D721Med (cell line): ENCODE measurements around the gene CCDC120.

Experiments
- DNase-seq: peaks from one replicate; pipeline ENCODE4 v3.0.0; 2011; ENCODE audit warnings: low spot score; ENCODE audit not compliant: insufficient read length
- FAIRE-seq: peaks from 2 replicates; lab custom pipeline; 2011; peaks lifted over from hg19 to GRCh38; lab: Jason Lieb, UNC
- CTCF ChIP-seq: IDR thresholded peaks from 2 replicates; pipeline ENCODE4 v1.5.1; 2012; ENCODE audit warnings: mild to moderate bottlenecking, control low read depth; ENCODE audit not compliant: insufficient read depth; ENCODE audit errors: missing control alignments

Gene CCDC120

GRCh38 chrX:49063715-49064114 is 4.9 kb downstream of the CCDC120 start:
- FAIRE-seq, result no peak
- no peak for TF ChIP-seq CTCF
- no peak for DNase-seq

DNA sequence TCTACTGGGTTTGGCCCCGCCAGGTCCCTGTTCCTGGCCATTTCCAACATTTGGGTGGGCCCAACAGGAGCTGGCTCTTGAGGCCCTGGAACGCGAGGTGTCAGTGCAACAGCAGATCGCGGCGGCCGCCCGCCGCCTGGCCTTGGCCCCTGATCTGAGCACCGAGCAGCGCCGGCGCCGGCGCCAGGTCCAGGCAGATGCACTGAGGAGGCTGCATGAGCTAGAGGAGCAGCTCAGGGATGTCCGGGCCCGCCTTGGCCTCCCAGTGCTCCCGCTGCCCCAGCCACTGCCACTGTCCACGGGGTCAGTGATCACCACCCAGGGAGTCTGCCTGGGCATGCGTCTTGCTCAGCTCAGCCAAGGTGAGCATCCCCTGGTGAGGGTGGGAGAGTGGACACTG is 5.5 kb downstream of the CCDC120 start:
- DNase-seq, result no peak
- FAIRE-seq, result no peak
- TF ChIP-seq CTCF, result no peak

- no peak for TF ChIP-seq CTCF
- no peak for FAIRE-seq
- no peak for DNase-seq
Measured at GRCh38 chrX:49064735-49065134, 5.9 kb downstream of the CCDC120 start.

DNA sequence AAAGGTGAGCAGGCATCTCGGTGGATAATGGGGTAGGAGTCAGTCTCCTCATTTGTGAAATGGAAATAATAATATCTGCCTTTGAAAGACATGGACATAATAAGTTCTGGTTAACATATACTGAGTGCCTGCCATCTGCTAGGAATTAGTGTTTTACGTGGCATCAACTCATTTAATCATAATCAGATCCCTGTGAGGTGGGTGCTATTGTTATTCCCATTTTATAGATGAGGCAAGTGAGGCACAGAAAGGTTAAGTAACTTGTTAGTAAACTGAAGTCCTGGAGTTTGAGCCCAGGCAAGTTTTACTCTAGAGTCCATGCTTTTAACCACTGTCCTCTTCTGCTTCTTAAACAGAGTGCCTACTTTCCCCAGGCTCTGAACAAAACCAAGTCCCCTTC is 7.5 kb downstream of the CCDC120 start:
- DNase-seq, result no peak
- no peak for FAIRE-seq
- TF ChIP-seq CTCF, result no peak

DNA sequence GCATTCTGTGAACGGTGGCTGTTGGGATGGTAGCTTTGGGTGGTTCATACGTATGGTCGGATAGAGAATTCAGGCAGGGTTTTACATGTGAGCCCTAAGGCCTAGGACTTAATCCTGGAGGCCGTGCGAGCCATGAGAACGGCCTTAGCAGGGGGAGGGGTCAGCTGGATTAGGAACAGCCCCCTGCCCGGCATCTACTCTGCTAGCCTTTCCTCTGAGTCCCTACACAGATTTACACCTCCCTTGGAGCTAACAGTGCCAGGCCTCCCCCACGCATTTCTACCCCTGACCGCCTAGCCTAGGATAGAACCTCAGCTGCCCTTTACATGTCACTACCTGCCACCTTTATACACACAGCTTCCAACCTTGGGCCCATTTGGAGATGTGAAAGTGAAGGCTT is 7.9 kb downstream of the CCDC120 start:
- TF ChIP-seq CTCF, result no peak
- DNase-seq (no peak), FAIRE-seq (no peak)

DNA sequence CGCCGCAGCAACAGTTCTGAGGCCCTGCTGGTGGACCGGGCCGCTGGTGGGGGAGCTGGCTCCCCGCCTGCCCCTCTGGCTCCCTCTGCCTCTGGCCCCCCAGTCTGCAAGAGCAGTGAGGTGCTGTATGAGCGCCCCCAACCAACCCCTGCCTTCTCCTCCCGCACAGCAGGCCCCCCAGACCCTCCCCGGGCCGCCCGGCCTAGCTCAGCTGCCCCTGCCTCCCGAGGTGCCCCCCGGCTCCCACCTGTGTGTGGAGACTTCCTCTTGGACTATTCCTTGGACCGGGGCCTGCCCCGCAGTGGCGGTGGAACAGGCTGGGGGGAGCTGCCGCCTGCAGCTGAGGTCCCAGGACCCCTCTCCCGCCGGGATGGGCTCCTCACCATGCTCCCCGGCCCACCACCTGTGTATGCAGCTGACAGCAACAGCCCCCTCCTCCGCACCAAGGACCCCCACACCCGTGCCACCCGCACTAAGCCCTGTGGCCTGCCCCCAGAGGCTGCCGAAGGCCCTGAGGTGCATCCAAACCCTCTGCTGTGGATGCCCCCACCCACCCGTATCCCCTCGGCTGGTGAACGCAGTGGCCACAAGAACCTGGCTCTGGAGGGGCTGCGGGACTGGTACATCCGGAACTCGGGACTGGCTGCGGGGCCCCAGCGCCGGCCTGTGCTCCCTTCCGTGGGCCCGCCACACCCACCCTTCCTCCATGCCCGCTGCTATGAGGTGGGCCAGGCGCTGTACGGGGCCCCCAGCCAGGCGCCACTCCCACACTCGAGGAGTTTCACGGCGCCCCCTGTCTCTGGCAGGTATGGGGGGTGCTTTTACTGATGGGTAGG is 8.7 kb downstream of the CCDC120 start:
- no peak for DNase-seq
- TF ChIP-seq CTCF, result no peak
- no peak for FAIRE-seq

DNA sequence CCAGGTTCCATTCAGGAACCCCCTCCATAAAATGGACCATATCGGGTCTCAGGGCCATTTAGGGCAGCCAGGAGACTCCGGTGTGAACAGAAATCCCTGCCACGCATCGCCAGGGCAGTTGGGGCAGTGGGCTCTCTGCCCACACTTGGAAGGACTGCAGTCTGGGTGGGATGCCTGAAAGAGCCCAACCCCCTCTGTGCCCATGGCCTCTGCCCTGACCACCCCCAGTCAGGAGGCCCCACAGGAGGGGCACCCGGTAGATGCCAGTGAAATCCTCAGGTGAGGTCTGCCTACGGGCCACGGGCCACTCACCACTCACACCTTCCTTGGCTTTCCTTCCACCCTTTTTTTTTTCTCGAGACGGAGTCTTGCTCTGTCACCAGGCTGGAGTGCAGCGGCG is 10.2 kb downstream of the CCDC120 start:
- FAIRE-seq (no peak), DNase-seq (no peak)
- TF ChIP-seq CTCF, result no peak
